Measurements from ENCODE around the gene FOLR3. TPM values are rescaled to one million over a fixed set of nuclear protein-coding genes. Genes with fewer than 3 reads are reported as not detected.
"Not testable (repeated sequence)": the region's sequence is repeated elsewhere in the genome, so short reads cannot be mapped to it uniquely, and the experiment has no call there.

Gene FOLR3
- not detected for total RNA-seq (ENCODE audit: unreplicated experiment)
- long read RNA-seq = 0 reads

DNA sequence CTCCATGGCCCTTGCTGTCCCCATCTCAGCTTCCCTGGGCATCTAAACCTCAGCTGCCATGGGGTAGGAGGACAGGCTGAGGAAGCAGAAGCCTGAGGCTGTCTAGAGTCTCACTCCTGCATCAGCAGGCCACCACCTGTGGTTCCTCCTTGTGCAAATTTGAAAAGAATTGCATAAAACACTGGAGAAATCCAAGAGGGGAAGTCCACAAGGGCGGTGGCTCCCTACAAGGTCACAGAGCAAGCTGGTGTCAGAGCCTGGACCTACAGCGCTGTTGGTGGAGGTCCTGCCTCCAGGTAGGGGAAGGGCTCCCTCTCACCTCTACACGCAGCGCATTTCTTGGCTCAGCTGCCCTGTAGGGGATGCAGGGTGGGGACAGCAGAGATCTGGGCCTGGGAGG, at the start of gene FOLR3:
TSS of gene FOLR3 (plus strand) at position 253 of the 400 bp plus-strand sequence. CDS start 228 bp downstream, outside the sequence.
- H3K9me3 Mint-ChIP-seq (ENCODE audit: unreplicated experiment); DNase-seq; H3K27ac Mint-ChIP-seq (ENCODE audit: unreplicated experiment); H3K36me3 Mint-ChIP-seq (ENCODE audit: unreplicated experiment); H3K4me3 Mint-ChIP-seq (ENCODE audit: unreplicated experiment); H3K4me1 Mint-ChIP-seq (ENCODE audit: low read depth, unreplicated experiment); H3K27me3 Mint-ChIP-seq (ENCODE audit: unreplicated experiment): not testable (repeated sequence)

DNA sequence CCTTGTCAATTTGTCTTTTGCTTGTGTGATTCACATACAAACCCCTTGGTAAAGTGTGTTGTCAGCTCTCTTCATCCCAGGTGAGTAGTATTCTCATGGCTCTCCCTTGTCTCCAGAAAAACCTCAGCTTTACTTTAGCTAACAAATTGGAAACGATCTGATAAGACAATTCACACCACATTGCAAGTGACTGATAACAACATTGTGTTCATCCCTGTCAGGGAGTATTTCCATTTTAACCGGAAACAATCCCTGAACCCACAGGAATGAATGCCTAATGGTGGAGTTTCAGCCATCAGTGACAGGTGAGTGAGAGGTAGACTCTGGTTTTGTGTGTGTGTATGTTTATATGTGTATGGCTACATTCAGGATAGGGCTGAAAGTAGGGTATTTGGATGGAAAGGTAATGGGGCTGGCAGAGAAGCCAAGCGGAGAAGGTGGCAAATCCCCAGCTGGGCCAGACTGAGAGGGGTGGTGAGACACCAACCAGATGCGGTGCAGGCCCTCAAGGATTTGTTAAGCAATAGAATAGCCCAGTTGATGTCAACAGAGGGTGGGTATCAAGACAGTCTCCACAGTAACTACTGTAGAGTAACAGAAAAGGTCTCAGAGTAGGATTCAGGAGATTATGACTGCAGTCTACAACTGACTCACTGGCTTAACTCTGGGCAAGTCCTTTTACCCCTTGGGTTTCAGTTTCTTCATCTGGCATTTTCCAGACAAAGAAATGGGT, 47.3 kb upstream of the FOLR3 start:
- Mint-ChIP-seq H3K27me3 (ENCODE audit: unreplicated experiment) (peaks cover 2% of the 10 kb centered on the region), H3K4me1 (ENCODE audit: low read depth, unreplicated experiment) (peaks cover 27% of the 10 kb centered on the region), H3K9me3 (ENCODE audit: unreplicated experiment) (peaks cover 4% of the 10 kb centered on the region), H3K27ac (ENCODE audit: unreplicated experiment) (peak overlapping the region; percentile 0), H3K36me3 (ENCODE audit: unreplicated experiment) (no peaks in the 10 kb centered on the region), H3K4me3 (ENCODE audit: unreplicated experiment) (no peak overlapping the region)
- DNase-seq = no peak
- TF ChIP-seq, protein P1, sequence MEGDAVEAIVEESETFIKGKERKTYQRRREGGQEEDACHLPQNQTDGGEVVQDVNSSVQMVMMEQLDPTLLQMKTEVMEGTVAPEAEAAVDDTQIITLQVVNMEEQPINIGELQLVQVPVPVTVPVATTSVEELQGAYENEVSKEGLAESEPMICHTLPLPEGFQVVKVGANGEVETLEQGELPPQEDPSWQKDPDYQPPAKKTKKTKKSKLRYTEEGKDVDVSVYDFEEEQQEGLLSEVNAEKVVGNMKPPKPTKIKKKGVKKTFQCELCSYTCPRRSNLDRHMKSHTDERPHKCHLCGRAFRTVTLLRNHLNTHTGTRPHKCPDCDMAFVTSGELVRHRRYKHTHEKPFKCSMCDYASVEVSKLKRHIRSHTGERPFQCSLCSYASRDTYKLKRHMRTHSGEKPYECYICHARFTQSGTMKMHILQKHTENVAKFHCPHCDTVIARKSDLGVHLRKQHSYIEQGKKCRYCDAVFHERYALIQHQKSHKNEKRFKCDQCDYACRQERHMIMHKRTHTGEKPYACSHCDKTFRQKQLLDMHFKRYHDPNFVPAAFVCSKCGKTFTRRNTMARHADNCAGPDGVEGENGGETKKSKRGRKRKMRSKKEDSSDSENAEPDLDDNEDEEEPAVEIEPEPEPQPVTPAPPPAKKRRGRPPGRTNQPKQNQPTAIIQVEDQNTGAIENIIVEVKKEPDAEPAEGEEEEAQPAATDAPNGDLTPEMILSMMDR (IDR thresholded peaks at IDR 0.05; ENCODE audit: partially characterized antibody, unreplicated experiment) = no peak

DNA sequence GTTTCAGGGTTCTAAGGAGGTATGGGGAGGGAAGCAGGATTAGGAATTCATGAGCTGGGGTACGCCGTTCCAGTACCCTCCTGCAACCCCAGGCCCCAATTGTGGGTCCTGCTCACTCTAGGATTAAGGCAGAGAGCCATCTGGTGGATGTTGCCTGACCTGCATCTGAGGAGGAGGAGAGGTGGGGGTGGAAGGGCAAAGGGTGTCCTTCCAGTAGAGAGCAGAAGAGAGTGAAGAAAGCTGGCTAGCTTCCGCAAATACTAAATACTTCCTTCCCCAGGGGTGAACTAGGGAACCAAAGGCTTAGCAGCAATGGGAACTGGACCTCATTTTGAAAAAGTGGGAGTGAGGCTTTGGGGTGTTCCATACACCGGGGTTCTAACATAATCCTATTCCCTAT, 44.2 kb upstream of the FOLR3 start:
- Mint-ChIP-seq H3K4me3 (ENCODE audit: unreplicated experiment) (no peak overlapping the region), H3K4me1 (ENCODE audit: low read depth, unreplicated experiment) (peaks cover 21% of the 10 kb centered on the region), H3K27ac (ENCODE audit: unreplicated experiment) (no peak overlapping the region), H3K27me3 (ENCODE audit: unreplicated experiment) (no peaks in the 10 kb centered on the region), H3K36me3 (ENCODE audit: unreplicated experiment) (no peaks in the 10 kb centered on the region), H3K9me3 (ENCODE audit: unreplicated experiment) (peaks cover 4% of the 10 kb centered on the region)
- TF ChIP-seq, protein P1 (IDR thresholded peaks at IDR 0.05; ENCODE audit: partially characterized antibody, unreplicated experiment) = peak; percentile 59
- peak; percentile 82 for DNase-seq

DNA sequence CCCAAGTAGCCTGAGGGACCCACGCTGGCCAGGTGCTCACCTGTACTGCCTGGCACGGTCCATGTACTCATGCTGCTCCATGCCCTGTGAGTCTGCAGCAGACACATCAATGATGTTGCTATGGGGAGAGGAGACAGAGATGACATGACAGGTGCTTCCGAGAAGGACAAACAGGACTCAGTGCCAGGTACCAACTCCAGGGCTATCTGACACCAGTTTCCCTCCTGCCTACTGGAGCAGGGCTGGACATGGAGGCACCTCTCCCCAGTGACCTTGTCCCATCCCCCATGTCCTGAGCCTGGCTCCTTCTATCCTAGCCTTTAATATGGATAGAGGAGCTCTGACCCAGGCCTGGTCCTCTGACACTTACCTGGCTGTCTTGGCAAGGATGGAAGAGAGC, 36.8 kb upstream of the FOLR3 start:
- Mint-ChIP-seq H3K27me3 (ENCODE audit: unreplicated experiment) (peaks cover 10% of the 10 kb centered on the region), H3K4me1 (ENCODE audit: low read depth, unreplicated experiment) (peaks cover 13% of the 10 kb centered on the region), H3K9me3 (ENCODE audit: unreplicated experiment) (peaks cover 13% of the 10 kb centered on the region), H3K27ac (ENCODE audit: unreplicated experiment) (no peak overlapping the region), H3K4me3 (ENCODE audit: unreplicated experiment) (no peak overlapping the region), H3K36me3 (ENCODE audit: unreplicated experiment) (no peaks in the 10 kb centered on the region)
- no peak for DNase-seq
- TF ChIP-seq, protein P1 (IDR thresholded peaks at IDR 0.05; ENCODE audit: partially characterized antibody, unreplicated experiment) = no peak

DNA sequence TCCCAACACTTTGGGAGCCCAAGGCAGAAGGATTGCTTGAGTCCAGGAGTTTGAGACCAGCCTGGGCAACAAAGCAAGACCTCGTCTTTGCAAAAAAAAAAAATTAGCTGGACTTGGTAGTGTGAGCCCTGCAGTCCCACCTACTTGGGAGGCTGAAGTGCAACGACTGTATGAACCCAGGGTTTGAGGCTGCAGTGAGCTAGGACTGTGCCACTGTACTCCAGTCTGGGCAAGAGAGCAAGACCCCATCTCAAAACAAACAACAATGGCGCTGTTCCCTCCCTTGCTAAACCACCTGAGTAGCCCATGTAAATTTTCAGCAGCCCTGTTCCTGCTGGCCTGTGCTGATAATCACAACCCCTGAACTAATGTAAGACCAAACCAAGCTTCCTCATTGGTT, 35.5 kb upstream of the FOLR3 start:
- Mint-ChIP-seq H3K4me3 (ENCODE audit: unreplicated experiment) (no peak overlapping the region), H3K4me1 (ENCODE audit: low read depth, unreplicated experiment) (peaks cover 22% of the 10 kb centered on the region), H3K27ac (ENCODE audit: unreplicated experiment) (no peak overlapping the region), H3K36me3 (ENCODE audit: unreplicated experiment) (no peaks in the 10 kb centered on the region), H3K27me3 (ENCODE audit: unreplicated experiment) (peaks cover 12% of the 10 kb centered on the region), H3K9me3 (ENCODE audit: unreplicated experiment) (peaks cover 13% of the 10 kb centered on the region)
- TF ChIP-seq, protein P1 (IDR thresholded peaks at IDR 0.05; ENCODE audit: partially characterized antibody, unreplicated experiment) = no peak
- no peak for DNase-seq

Measured in glutamatergic neuron (in vitro differentiated cells).